HFFc6 (cell line): ENCODE results near the gene HIVEP2. TPM values are rescaled to one million over a fixed set of nuclear protein-coding genes. Genes with fewer than 3 reads are reported as not detected.

Experiments used
- DNase-seq: peaks from one replicate; pipeline ENCODE4 v3.0.0-alpha.2; 2018
- H3K27ac Mint-ChIP-seq: 2 replicates; pipeline ENCODE4 v1.8.0; 2020; ENCODE audit warnings: mild to moderate bottlenecking, mixed read lengths
- H3K27me3 Mint-ChIP-seq: 2 replicates; pipeline ENCODE4 v1.8.0; 2021; ENCODE audit warnings: mild to moderate bottlenecking, moderate library complexity, mixed read lengths; ENCODE audit not compliant: insufficient read depth
- H3K36me3 Mint-ChIP-seq: 2 replicates; pipeline ENCODE4 v1.8.0; 2021; ENCODE audit warnings: low read depth, mixed read lengths
- H3K4me1 Mint-ChIP-seq: 2 replicates; pipeline ENCODE4 v1.8.0; 2020; ENCODE audit warnings: low read depth, mixed read lengths
- H3K4me3 Mint-ChIP-seq: 2 replicates; pipeline ENCODE4 v1.8.0; 2020; ENCODE audit warnings: mild to moderate bottlenecking, moderate library complexity, mixed read lengths
- H3K9me3 Mint-ChIP-seq: 2 replicates; pipeline ENCODE4 v1.8.0; 2020; ENCODE audit warnings: mild to moderate bottlenecking, mixed read lengths
- total RNA-seq, 6 experiments: library from RNA; stranded (reverse); fragmentation: NEBNext Ultra II Directional; extraction: Animal tissue kit (Norgen Biotek cat#: 25700); gene quantifications; 2 replicates in 1 of 6; 3 replicates in 5 of 6; pipeline ENCODE4 v1.2.3, GENCODE V29; 2021
- TF ChIP-seq, protein P1 (sequence below): fragments of 200-600 bp; sonication (generic); IDR thresholded peaks from 2 replicates; pipeline ENCODE4 v1.5.0; 2021; ENCODE audit warnings: antibody characterized with exemption, mild to moderate bottlenecking

The HIVEP2 gene
- total RNA-seq, 6 experiments from 2014 or later: 14.0 to 19.5 (median 17.1) TPM

DNA sequence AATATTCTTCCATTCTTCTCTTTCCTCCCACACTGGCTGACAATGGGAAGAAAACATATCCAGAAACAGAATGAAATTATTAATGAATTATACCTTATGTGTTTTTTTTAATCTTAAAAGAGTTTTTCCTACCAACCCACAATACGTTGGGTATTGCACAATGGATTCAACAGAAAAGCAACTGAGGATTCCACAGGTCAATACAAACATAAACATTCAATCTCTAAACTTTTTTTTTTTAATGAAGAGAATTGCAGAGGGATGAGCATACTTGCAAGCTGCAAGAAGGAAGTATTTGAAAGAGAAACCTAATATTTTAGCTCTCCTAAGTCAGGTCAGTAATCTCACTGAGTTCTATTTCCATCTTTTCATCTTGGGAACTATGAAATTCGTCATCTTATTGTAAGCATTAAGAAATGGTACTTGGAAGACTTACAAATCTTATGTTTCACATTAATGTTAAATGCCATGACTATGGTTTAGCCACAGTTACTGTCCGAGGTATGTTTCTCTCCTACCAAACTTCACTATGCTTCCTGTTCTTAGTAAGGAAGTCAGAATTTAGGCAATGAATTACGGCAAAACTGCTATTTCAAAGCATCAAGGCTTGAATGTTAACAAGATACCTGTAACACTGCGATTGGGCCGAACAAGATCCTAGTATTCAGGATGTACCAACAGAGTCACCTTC, 100.8 kb downstream of the HIVEP2 start:
- peak overlapping the region; percentile 85 for H3K4me3 Mint-ChIP-seq
- peak overlapping the region; percentile 92 for H3K27ac Mint-ChIP-seq
- H3K27me3 Mint-ChIP-seq: no peaks in the 10 kb centered on the region
- peak; percentile 55 for DNase-seq
- no peaks in the 10 kb centered on the region for H3K36me3 Mint-ChIP-seq
- no peaks in the 10 kb centered on the region for H3K9me3 Mint-ChIP-seq
- H3K4me1 Mint-ChIP-seq: peaks cover 91% of the 10 kb centered on the region
- TF ChIP-seq, protein P1, sequence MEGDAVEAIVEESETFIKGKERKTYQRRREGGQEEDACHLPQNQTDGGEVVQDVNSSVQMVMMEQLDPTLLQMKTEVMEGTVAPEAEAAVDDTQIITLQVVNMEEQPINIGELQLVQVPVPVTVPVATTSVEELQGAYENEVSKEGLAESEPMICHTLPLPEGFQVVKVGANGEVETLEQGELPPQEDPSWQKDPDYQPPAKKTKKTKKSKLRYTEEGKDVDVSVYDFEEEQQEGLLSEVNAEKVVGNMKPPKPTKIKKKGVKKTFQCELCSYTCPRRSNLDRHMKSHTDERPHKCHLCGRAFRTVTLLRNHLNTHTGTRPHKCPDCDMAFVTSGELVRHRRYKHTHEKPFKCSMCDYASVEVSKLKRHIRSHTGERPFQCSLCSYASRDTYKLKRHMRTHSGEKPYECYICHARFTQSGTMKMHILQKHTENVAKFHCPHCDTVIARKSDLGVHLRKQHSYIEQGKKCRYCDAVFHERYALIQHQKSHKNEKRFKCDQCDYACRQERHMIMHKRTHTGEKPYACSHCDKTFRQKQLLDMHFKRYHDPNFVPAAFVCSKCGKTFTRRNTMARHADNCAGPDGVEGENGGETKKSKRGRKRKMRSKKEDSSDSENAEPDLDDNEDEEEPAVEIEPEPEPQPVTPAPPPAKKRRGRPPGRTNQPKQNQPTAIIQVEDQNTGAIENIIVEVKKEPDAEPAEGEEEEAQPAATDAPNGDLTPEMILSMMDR: no peak

DNA sequence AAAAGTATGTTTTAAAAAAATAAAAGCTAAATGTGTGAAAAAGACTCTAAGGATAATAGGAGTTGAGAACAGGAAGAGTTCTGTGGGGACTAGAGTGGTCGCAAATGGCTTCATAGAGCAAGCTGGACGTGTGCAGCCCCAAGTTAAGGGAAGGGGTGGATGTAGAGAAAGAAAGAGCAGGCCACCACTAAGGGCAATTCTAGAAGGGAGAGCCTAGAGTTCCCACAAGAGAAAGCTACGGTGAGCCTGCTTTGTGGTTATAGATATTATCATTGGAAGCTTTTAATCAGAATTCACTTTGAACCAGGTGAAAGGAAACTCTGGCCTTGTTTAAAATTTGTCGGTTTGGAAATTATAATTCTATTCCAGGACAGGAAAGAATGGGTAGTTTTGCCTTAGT, 101.6 kb downstream of the HIVEP2 start:
- H3K36me3 Mint-ChIP-seq: no peaks in the 10 kb centered on the region
- TF ChIP-seq, protein P1: no peak
- H3K27ac Mint-ChIP-seq: peak overlapping the region; percentile 92
- no peaks in the 10 kb centered on the region for H3K9me3 Mint-ChIP-seq
- no peak for DNase-seq
- peak overlapping the region; percentile 85 for H3K4me3 Mint-ChIP-seq
- H3K27me3 Mint-ChIP-seq: no peaks in the 10 kb centered on the region
- peaks cover 91% of the 10 kb centered on the region for H3K4me1 Mint-ChIP-seq

DNA sequence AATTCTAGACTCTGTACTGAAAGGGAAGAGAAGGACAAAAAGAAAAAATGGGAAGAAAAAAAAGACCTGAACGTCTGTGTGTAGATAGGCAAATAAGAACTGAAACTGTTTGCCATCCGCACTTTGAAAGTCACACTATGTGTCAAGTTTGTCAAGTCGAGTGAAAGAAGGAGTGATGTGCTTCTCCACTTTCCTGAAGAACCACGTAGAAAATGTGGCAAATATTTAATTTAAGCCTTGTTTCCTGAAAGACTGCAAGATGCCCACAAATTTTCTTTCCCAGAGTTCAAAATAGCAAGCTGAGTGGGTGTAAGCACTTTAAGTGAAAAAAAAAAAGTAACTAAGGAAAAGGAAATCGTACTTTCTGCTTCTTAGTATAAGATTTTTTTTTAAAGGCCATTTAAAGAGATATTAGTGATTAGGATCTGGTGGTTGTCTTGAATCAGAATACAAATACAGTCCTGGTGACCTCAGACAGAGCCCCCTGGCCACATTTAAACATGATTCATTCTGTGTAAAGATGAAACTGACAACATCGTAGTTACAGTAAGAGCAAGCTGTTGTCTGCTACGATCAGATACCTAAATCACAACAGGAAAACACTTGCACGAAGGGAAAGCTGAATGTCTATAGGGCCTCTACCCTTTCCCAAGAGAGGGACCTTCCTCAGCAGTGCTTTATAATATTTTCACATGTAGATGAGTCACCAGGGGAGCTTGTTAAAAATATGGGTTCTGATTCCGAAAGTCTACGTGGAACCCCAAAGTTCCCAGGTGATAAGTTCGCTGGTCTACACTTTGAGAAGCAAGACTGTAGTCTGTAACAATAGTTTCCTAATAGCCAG, 102.3 kb downstream of the HIVEP2 start:
- no peaks in the 10 kb centered on the region for H3K9me3 Mint-ChIP-seq
- no peaks in the 10 kb centered on the region for H3K27me3 Mint-ChIP-seq
- TF ChIP-seq, protein P1: no peak
- peak overlapping the region; percentile 85 for H3K4me3 Mint-ChIP-seq
- peaks cover 91% of the 10 kb centered on the region for H3K4me1 Mint-ChIP-seq
- DNase-seq: peak; percentile 84
- H3K36me3 Mint-ChIP-seq: no peaks in the 10 kb centered on the region
- H3K27ac Mint-ChIP-seq: peak overlapping the region; percentile 92

DNA sequence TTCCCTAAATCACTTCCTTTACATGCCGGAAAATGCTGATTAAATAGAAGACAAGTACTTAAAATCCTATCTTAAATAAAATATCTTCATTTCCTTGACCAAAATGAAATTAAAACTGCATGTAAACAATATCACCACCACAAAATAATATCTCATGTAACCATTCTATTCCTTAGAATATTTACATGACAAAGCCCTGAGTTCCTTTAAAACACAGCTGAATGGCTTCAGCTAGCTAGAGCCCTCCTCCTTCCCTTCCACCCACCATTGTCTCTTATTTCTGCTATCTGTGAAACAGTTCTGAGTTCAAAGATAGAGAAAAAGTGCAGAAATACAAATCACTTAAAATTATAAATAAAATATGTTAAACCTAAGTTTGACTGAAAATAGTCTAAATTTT, 103.1 kb downstream of the HIVEP2 start:
- TF ChIP-seq, protein P1: no peak
- Mint-ChIP-seq H3K4me3 (peak overlapping the region; percentile 85), H3K9me3 (no peaks in the 10 kb centered on the region), H3K36me3 (no peaks in the 10 kb centered on the region), H3K27me3 (no peaks in the 10 kb centered on the region), H3K27ac (peak overlapping the region; percentile 92), H3K4me1 (peaks cover 90% of the 10 kb centered on the region)
- DNase-seq: no peak

DNA sequence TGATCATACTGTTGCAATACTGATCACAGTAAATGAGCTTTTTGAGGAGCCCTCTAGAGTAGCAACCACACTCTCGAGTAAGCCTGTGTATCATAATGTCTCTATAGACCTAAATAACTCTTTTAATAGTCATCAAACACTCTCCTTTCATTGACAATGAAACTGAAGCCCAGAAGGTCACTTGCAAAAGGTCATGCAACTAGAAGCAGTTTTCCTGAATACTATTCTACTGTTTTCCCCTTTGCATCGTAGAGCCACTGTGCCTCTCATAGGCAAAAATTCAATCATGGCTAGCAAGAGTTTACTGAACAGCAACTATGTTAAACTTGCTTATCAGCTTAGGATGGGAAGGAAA, 105.3 kb downstream of the HIVEP2 start:
- DNase-seq: no peak
- Mint-ChIP-seq H3K36me3 (peaks cover 9% of the 10 kb centered on the region; the same call in 1 of the 2 replicates), H3K27ac (peak overlapping the region; percentile 34), H3K9me3 (no peaks in the 10 kb centered on the region), H3K27me3 (no peaks in the 10 kb centered on the region), H3K4me3 (0 out of 2 replicates have a peak overlapping the region, but pooled peaks have one; percentile 35), H3K4me1 (peaks cover 84% of the 10 kb centered on the region)
- TF ChIP-seq, protein P1: no peak
